Liver (tissue), 9 donors: ENCODE results near the gene BPIFA2. TPM values are rescaled to one million over a fixed set of nuclear protein-coding genes. Genes with fewer than 3 reads are reported as not detected.

Experiments used
- DNase-seq: peaks from one replicate; pipeline ENCODE4 v3.0.0-alpha.2; 2017; ENCODE audit warnings: low spot score
- H3K27ac ChIP-seq, 2 donors: one replicate each; pipeline ENCODE4 v1.7.0; 2013; ENCODE audit warnings: inconsistent platforms in 2 of 2, low read length in 2 of 2, control low read depth in 1 of 2, low read depth in 1 of 2, mild to moderate bottlenecking in 1 of 2
- H3K27me3 ChIP-seq, 4 donors: one replicate each; pipeline versions ENCODE4 v1.6.1 to v1.7.0; 2013; ENCODE audit warnings: low read length in 3 of 4, inconsistent platforms in 1 of 4, mild to moderate bottlenecking in 1 of 4, moderate library complexity in 1 of 4; ENCODE audit not compliant: control insufficient read depth in 4 of 4, insufficient read depth in 4 of 4
- H3K36me3 ChIP-seq, 4 donors: one replicate each; pipeline versions ENCODE4 v1.6.1 to v1.7.0; 2013; ENCODE audit warnings: low read length in 3 of 4, mild to moderate bottlenecking in 3 of 4, low read depth in 1 of 4, moderate library complexity in 1 of 4; ENCODE audit not compliant: control insufficient read depth in 4 of 4, insufficient read depth in 3 of 4
- H3K4me1 ChIP-seq, 4 donors: one replicate each; pipeline versions ENCODE4 v1.6.1 to v1.7.0; 2013; ENCODE audit warnings: low read length in 3 of 4, mild to moderate bottlenecking in 3 of 4, moderate library complexity in 1 of 4; ENCODE audit not compliant: control insufficient read depth in 4 of 4, insufficient read depth in 4 of 4
- H3K4me3 ChIP-seq, 3 donors: one replicate each; pipeline versions ENCODE4 v1.6.1 to v1.7.0; 2013; ENCODE audit warnings: low read length in 3 of 3, control low read depth in 1 of 3, low read depth in 1 of 3, mild to moderate bottlenecking in 1 of 3
- H3K9ac ChIP-seq, 2 donors: one replicate each; pipeline ENCODE4 v1.7.0; 2013; ENCODE audit warnings: low read length in 2 of 2, mild to moderate bottlenecking in 2 of 2, moderate library complexity in 2 of 2, control low read depth in 1 of 2, low read depth in 1 of 2
- H3K9me3 ChIP-seq, 4 donors: one replicate each; pipeline versions ENCODE4 v1.6.1 to v1.7.0; 2013; ENCODE audit warnings: low read length in 3 of 4; ENCODE audit not compliant: control insufficient read depth in 4 of 4
- ATF3 ChIP-seq: IDR thresholded peaks from 2 replicates; pipeline ENCODE4 v1.6.1; 2016; ENCODE audit warnings: antibody characterized with exemption
- CTCF ChIP-seq: fragments of 150-350 bp; IDR thresholded peaks from 2 replicates; pipeline ENCODE4 v1.5.1; 2017; ENCODE audit warnings: improper control_type of control experiment, low read depth, low read length; ENCODE audit not compliant: missing input control
- EGR1 ChIP-seq, 2 donors: IDR thresholded peaks; 2 replicates each; pipeline ENCODE4 v1.6.1; 2016 to 2018; ENCODE audit warnings: antibody characterized with exemption in 2 of 2, low read depth in 2 of 2
- FOXA1 ChIP-seq: IDR thresholded peaks from 2 replicates; pipeline ENCODE4 v1.6.1; 2016; ENCODE audit warnings: antibody characterized with exemption
- FOXA2 ChIP-seq: IDR thresholded peaks from 2 replicates; pipeline ENCODE4 v1.6.1; 2016; ENCODE audit warnings: antibody characterized with exemption
- GABPA ChIP-seq, 2 donors: IDR thresholded peaks in 1 of 2; conservative IDR thresholded peaks in 1 of 2; 2 replicates each; pipeline ENCODE4 v1.6.1; 2016; ENCODE audit warnings: antibody characterized with exemption in 2 of 2, mild to moderate bottlenecking in 1 of 2, moderate library complexity in 1 of 2
- HNF4A ChIP-seq, 2 donors: conservative IDR thresholded peaks; 2 replicates each; pipeline ENCODE4 v1.6.1; 2016; ENCODE audit warnings: antibody characterized with exemption in 2 of 2, mild to moderate bottlenecking in 2 of 2
- HNF4G ChIP-seq: IDR thresholded peaks from 2 replicates; pipeline ENCODE4 v1.6.1; 2016; ENCODE audit warnings: antibody characterized with exemption
- MAX ChIP-seq: IDR thresholded peaks from 2 replicates; pipeline ENCODE4 v1.6.1; 2016; ENCODE audit warnings: antibody characterized with exemption
- NR2F2 ChIP-seq: IDR thresholded peaks from 2 replicates; pipeline ENCODE4 v1.6.1; 2016; ENCODE audit warnings: antibody characterized with exemption
- RAD21 ChIP-seq, 2 donors: IDR thresholded peaks; 2 replicates each; pipeline ENCODE4 v1.6.1; 2016; ENCODE audit warnings: antibody characterized with exemption in 2 of 2, mild to moderate bottlenecking in 2 of 2
- REST ChIP-seq: IDR thresholded peaks from 2 replicates; pipeline ENCODE4 v1.6.1; 2016; ENCODE audit warnings: antibody characterized with exemption, mild to moderate bottlenecking
- RXRA ChIP-seq, 2 donors: IDR thresholded peaks; 2 replicates each; pipeline ENCODE4 v1.6.1; 2017 to 2018; ENCODE audit warnings: antibody characterized with exemption in 2 of 2, mild to moderate bottlenecking in 1 of 2
- SP1 ChIP-seq: IDR thresholded peaks from 2 replicates; pipeline ENCODE4 v1.6.1; 2018; ENCODE audit warnings: antibody characterized with exemption, mild to moderate bottlenecking
- TAF1 ChIP-seq: conservative IDR thresholded peaks from 2 replicates; pipeline ENCODE4 v1.6.1; 2016; ENCODE audit warnings: antibody characterized with exemption, mild to moderate bottlenecking
- ZBTB33 ChIP-seq: IDR thresholded peaks from 2 replicates; pipeline ENCODE4 v1.6.1; 2016; ENCODE audit warnings: antibody characterized with exemption
- WGBS: extraction: QIAGEN DNeasy Blood & Tissue Kit; methylation state at CpG from one replicate; pipeline ENCODE4 v1.1.7; 2013; 5-methylcytosine and 5-hydroxymethylcytosine counted together
- polyA plus RNA-seq, 2 donors: library from polyadenylated mRNA; stranded (reverse) in 1 of 2; unstranded in 1 of 2; fragments of 200-250 nt in 1 of 2; fragments of >200 nt in 1 of 2; fragmentation: Nextera tagmentation in 1 of 2; extraction: Ambion mirVana in 1 of 2; gene quantifications; one replicate each; pipeline versions ENCODE4 v1.2.1 to v1.2.3, GENCODE V29; 2013 to 2015
- total RNA-seq, 2 donors: library from RNA; depleted of rRNA; stranded (reverse); fragments of >200 nt; gene quantifications; one replicate each; pipeline ENCODE4 v1.2.3, GENCODE V29; 2014
- donor health status: healthy.
- donor health status: healthy.
- donor health status: healthy.
- donor health status: healthy.
- donor health status: healthy.

BPIFA2 gene
- total and polyA plus RNA-seq, 4 donors = not detected

- Histone ChIP-seq H3K4me3 (no peak overlapping the region), H3K9me3 (no peaks in the 10 kb centered on the region), H3K9ac (no peak overlapping the region), H3K4me1 (no peaks in the 10 kb centered on the region), H3K27me3 (peaks cover 0 to 2% (median 0%) of the 10 kb centered on the region in 4 donors), H3K36me3 (no peaks in the 10 kb centered on the region), H3K27ac (no peak overlapping the region)
- no peak for TF ChIP-seq REST
- no peak for TF ChIP-seq FOXA1
- TF ChIP-seq GABPA (IDR thresholded peaks at IDR 0.05 in 1 of 2, conservative IDR thresholded peaks at IDR 0.05 in 1 of 2) = no peak
- no peak for TF ChIP-seq SP1
- no peak for TF ChIP-seq RAD21 (IDR thresholded peaks at IDR 0.05)
- TF ChIP-seq NR2F2 = no peak
- TF ChIP-seq TAF1 = no peak
- no peak for TF ChIP-seq EGR1 (IDR thresholded peaks at IDR 0.05; ENCODE audit: low read depth in 2 of 2)
- DNase-seq = no peak
- 92% methylated on average over 6 of the region's 6 CpGs for WGBS
Observed at GRCh38 chr20:33162313-33162712, 5.6 kb upstream of the BPIFA2 start.

- Histone ChIP-seq H3K36me3 (no peaks in the 10 kb centered on the region), H3K27ac (no peak overlapping the region), H3K9ac (no peak overlapping the region), H3K9me3 (no peaks in the 10 kb centered on the region), H3K27me3 (peaks cover 0 to 2% (median 0%) of the 10 kb centered on the region in 4 donors), H3K4me3 (no peak overlapping the region), H3K4me1 (no peaks in the 10 kb centered on the region)
- WGBS = 70% methylated on average over 5 of the region's 5 CpGs
- TF ChIP-seq HNF4A (conservative IDR thresholded peaks at IDR 0.05) = no peak
- TF ChIP-seq MAX = no peak
- no peak for TF ChIP-seq CTCF
- no peak for TF ChIP-seq ZBTB33
- TF ChIP-seq FOXA2 = no peak
- TF ChIP-seq SP1 = no peak
- no peak for TF ChIP-seq RAD21 (IDR thresholded peaks at IDR 0.05)
- no peak for TF ChIP-seq ATF3
- no peak for TF ChIP-seq RXRA (IDR thresholded peaks at IDR 0.05)
- TF ChIP-seq NR2F2 = no peak
- no peak for TF ChIP-seq REST
- TF ChIP-seq FOXA1 = no peak
- no peak for TF ChIP-seq GABPA (IDR thresholded peaks at IDR 0.05 in 1 of 2, conservative IDR thresholded peaks at IDR 0.05 in 1 of 2)
- TF ChIP-seq HNF4G = no peak
- DNase-seq = no peak
Observed at GRCh38 chr20:33162753-33163152, 5.2 kb upstream of the BPIFA2 start.
